ENCODE results near the gene LBHD1. TPM values are rescaled to one million over a fixed set of nuclear protein-coding genes. Genes with fewer than 3 reads are reported as not detected.

The LBHD1 gene
- total and polyA plus RNA-seq, 2 of the 13 experiments (the other 11 are each of a cell fraction or from before 2014, with no cell fraction given), result 3.2 to 3.7 TPM

DNA sequence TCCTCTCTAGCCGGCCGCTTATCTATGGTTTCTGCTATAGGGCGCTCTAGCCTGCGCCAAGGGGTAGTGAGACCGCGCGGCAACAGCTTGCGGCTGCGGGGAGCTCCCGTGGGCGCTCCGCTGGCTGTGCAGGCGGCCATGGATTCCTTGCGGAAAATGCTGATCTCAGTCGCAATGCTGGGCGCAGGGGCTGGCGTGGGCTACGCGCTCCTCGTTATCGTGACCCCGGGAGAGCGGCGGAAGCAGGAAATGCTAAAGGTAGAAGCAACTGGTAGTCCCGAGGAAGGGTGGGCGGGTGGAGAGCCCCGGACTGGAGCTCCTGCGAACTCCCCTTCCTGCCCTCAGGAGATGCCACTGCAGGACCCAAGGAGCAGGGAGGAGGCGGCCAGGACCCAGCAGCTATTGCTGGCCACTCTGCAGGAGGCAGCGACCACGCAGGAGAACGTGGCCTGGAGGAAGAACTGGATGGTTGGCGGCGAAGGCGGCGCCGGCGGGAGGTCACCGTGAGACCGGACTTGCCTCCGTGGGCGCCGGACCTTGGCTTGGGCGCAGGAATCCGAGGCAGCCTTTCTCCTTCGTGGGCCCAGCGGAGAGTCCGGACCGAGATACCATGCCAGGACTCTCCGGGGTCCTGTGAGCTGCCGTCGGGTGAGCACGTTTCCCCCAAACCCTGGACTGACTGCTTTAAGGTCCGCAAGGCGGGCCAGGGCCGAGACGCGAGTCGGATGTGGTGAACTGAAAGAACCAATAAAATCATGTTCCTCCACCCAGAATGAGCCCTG, at the start of gene LBHD1, which contains the start of gene UQCC3 (continued):
- TF ChIP-seq, protein P1, sequence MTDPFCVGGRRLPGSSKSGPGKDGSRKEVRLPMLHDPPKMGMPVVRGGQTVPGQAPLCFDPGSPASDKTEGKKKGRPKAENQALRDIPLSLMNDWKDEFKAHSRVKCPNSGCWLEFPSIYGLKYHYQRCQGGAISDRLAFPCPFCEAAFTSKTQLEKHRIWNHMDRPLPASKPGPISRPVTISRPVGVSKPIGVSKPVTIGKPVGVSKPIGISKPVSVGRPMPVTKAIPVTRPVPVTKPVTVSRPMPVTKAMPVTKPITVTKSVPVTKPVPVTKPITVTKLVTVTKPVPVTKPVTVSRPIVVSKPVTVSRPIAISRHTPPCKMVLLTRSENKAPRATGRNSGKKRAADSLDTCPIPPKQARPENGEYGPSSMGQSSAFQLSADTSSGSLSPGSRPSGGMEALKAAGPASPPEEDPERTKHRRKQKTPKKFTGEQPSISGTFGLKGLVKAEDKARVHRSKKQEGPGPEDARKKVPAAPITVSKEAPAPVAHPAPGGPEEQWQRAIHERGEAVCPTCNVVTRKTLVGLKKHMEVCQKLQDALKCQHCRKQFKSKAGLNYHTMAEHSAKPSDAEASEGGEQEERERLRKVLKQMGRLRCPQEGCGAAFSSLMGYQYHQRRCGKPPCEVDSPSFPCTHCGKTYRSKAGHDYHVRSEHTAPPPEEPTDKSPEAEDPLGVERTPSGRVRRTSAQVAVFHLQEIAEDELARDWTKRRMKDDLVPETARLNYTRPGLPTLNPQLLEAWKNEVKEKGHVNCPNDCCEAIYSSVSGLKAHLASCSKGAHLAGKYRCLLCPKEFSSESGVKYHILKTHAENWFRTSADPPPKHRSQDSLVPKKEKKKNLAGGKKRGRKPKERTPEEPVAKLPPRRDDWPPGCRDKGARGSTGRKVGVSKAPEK (CRISPR knock-in tag; IDR thresholded peaks at IDR 0.05; ENCODE audit: borderline replicate concordance), result no peak
- TF ChIP-seq MED1 (CRISPR knock-in tag; IDR thresholded peaks at IDR 0.05) (peak; percentile 67), ZNF788 (CRISPR knock-in tag; IDR thresholded peaks at IDR 0.05; ENCODE audit: borderline replicate concordance) (peak; percentile 19; the same call in 1 of the 2 replicates), ZNF282 (IDR thresholded peaks at IDR 0.05; ENCODE audit: partially characterized antibody) (no peak), ZC3H4 (CRISPR knock-in tag; IDR thresholded peaks at IDR 0.05; ENCODE audit: borderline replicate concordance) (no peak), IKZF4 (CRISPR knock-in tag; IDR thresholded peaks at IDR 0.05; ENCODE audit: borderline replicate concordance, low read depth, not compliant biosample characterization) (no peak), TGIF2 (CRISPR knock-in tag; IDR thresholded peaks at IDR 0.05) (0 out of 2 replicates have a peak, but pooled peaks have one; percentile 12), ZNF598 (CRISPR knock-in tag; IDR thresholded peaks at IDR 0.05; ENCODE audit: borderline replicate concordance) (no peak), CBX5 (CRISPR knock-in tag; IDR thresholded peaks at IDR 0.05; ENCODE audit: borderline replicate concordance) (no peak; the same call in 1 of the 2 replicates), HDAC2 (CRISPR knock-in tag; IDR thresholded peaks at IDR 0.05) (peak; percentile 48; the same call in 1 of the 2 replicates), NR2F2 (IDR thresholded peaks at IDR 0.05; ENCODE audit: borderline replicate concordance, low read depth) (no peak), ZNF724P (CRISPR knock-in tag; IDR thresholded peaks at IDR 0.05; ENCODE audit: borderline replicate concordance) (0 out of 2 replicates have a peak, but pooled peaks have one; percentile 45), ZSCAN29 (CRISPR knock-in tag; conservative IDR thresholded peaks at IDR 0.05) (no peak; the same call in 1 of the 2 replicates), RELA (CRISPR knock-in tag; IDR thresholded peaks at IDR 0.05) (no peak), CENPX (CRISPR knock-in tag; IDR thresholded peaks at IDR 0.05) (no peak)
- TF ChIP-seq, protein P2, sequence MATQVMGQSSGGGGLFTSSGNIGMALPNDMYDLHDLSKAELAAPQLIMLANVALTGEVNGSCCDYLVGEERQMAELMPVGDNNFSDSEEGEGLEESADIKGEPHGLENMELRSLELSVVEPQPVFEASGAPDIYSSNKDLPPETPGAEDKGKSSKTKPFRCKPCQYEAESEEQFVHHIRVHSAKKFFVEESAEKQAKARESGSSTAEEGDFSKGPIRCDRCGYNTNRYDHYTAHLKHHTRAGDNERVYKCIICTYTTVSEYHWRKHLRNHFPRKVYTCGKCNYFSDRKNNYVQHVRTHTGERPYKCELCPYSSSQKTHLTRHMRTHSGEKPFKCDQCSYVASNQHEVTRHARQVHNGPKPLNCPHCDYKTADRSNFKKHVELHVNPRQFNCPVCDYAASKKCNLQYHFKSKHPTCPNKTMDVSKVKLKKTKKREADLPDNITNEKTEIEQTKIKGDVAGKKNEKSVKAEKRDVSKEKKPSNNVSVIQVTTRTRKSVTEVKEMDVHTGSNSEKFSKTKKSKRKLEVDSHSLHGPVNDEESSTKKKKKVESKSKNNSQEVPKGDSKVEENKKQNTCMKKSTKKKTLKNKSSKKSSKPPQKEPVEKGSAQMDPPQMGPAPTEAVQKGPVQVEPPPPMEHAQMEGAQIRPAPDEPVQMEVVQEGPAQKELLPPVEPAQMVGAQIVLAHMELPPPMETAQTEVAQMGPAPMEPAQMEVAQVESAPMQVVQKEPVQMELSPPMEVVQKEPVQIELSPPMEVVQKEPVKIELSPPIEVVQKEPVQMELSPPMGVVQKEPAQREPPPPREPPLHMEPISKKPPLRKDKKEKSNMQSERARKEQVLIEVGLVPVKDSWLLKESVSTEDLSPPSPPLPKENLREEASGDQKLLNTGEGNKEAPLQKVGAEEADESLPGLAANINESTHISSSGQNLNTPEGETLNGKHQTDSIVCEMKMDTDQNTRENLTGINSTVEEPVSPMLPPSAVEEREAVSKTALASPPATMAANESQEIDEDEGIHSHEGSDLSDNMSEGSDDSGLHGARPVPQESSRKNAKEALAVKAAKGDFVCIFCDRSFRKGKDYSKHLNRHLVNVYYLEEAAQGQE (IDR thresholded peaks at IDR 0.05; ENCODE audit: borderline replicate concordance in 1 of 2, low read depth in 1 of 2, low read length in 2 of 2), result no peak
- TF ChIP-seq, protein P3, sequence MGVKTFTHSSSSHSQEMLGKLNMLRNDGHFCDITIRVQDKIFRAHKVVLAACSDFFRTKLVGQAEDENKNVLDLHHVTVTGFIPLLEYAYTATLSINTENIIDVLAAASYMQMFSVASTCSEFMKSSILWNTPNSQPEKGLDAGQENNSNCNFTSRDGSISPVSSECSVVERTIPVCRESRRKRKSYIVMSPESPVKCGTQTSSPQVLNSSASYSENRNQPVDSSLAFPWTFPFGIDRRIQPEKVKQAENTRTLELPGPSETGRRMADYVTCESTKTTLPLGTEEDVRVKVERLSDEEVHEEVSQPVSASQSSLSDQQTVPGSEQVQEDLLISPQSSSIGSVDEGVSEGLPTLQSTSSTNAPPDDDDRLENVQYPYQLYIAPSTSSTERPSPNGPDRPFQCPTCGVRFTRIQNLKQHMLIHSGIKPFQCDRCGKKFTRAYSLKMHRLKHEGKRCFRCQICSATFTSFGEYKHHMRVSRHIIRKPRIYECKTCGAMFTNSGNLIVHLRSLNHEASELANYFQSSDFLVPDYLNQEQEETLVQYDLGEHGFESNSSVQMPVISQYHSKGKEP (CRISPR knock-in tag; IDR thresholded peaks at IDR 0.05), result no peak

Measured in HepG2 (cell line).